ENCODE measurements around the gene WDFY4.

The WDFY4 gene

DNA sequence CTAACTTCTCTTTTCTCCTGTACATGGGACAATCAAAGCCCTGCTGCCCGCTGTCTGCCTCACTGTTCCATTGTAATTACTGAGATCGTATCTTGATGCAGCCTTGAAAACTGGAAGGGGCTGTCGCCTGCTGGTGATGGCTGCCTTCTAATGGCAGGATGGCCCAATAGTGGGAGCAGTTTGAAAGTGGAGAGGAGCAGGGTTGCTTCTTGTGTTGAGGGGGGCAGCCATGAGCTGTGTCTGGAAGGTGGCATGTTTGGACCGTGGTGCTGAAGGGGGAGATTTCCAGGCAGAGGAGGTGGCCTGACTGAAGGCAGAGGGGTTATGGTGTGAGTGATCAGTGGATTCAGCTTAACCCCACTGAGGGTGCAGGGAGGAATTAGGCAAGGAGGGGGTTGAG lies 8.1 kb downstream of the WDFY4 start:
- TF ChIP-seq, protein P1, sequence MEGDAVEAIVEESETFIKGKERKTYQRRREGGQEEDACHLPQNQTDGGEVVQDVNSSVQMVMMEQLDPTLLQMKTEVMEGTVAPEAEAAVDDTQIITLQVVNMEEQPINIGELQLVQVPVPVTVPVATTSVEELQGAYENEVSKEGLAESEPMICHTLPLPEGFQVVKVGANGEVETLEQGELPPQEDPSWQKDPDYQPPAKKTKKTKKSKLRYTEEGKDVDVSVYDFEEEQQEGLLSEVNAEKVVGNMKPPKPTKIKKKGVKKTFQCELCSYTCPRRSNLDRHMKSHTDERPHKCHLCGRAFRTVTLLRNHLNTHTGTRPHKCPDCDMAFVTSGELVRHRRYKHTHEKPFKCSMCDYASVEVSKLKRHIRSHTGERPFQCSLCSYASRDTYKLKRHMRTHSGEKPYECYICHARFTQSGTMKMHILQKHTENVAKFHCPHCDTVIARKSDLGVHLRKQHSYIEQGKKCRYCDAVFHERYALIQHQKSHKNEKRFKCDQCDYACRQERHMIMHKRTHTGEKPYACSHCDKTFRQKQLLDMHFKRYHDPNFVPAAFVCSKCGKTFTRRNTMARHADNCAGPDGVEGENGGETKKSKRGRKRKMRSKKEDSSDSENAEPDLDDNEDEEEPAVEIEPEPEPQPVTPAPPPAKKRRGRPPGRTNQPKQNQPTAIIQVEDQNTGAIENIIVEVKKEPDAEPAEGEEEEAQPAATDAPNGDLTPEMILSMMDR (conservative IDR thresholded peaks at IDR 0.05) = no peak
- TF ChIP-seq ZFX (IDR thresholded peaks at IDR 0.05) = no peak

DNA sequence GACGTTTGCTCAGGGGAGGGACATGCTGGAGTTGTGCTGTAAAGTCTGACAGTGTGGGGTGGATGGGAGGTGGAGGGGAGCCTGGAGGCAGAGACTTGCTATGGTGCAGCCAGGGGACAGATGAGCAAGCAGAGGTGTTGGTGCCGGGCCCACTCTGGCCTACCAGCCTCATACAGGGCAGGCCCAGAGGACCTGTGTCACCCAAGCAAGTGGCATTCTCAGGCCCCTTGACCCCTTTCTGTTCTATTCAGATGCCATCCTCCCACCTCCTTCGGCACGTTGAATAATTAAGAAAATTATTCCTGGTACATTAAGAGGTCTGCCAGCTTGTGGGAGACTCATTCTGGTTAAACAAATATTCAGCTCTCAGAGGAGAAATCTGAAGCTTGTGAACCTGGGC lies 8.5 kb downstream of the WDFY4 start:
- TF ChIP-seq ZFX (IDR thresholded peaks at IDR 0.05) = no peak
- TF ChIP-seq, protein P1 (conservative IDR thresholded peaks at IDR 0.05) = no peak
- H3K27ac ChIP-seq = no peak overlapping the region

More for the DNA sequence above, 8.1 kb downstream of the WDFY4 start:
- no peak overlapping the region for H3K27ac ChIP-seq

DNA sequence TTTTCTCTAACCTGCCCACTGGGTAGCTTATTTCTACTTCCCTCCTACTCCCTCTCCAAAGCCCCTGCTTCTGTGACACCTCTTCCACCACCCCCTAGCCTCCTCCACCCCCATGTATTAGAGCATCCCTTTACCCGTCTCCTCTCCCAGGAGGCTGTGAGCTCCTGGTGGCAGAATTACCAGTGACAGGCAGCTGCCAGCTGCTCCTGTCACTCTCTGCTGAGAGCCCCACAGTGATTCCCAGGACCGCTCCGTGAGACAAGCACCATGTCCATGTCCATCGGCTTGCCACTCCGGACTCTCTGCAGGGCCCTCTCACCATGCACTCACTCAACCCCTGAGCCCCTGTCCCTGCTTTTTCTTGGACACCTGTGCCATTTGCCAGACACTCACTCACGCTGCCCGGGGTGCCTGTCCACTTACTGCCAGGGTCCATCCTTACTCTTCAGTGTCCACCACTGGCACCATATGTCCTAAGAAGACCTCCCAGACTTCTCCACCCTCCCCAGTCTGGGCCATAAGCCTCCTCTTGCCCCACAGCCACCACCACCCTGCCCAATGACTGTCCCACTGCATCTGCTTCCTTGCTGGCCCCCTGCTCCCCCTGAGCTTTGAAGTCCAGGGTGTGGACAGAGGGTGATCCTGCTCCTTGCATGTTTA lies 9.8 kb downstream of the WDFY4 start:
- no peak overlapping the region for H3K27ac ChIP-seq

DNA sequence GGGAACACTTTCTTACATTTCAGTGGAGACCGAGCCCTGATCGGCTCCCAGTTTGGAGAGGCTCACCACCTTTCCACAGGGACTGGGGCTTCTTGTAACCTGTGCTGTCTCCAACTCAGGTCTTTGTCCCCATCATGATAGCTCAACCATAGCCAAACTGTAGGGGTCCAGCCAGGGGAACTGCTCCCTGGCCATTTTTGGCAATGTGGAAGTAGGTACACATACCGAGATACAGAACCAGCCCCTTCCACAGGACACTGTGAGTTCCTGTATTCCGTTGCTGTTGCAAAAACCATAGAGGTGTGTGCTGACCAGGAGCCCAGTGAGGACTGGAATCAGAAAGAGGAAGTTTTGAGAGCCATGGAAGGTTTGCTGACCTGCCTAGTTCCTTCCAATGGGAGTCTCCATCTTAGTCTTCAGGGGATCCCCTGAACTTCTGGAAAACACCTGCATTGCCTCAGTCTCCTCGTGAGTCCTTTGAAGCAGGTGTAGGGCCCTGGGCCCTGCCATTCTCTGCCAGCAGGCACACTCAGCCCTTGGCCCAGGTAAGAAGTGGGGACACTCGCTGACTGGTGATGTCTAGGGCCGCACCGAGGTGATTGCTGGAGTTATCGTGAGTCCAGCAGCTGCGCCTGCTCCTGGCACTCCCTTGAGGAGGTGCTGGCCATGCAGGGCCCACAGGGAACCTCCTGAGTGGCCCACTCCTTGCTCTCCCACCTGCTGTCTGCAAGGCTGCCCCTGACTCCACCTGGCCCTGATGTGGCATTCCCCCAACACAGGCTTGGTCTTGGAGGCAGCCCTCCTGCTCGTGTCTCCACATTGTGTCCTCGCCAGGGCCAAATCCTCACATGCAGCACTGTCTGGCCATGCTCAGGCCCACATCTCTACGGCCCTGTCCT lies 11.2 kb downstream of the WDFY4 start:
- no peak overlapping the region for H3K27ac ChIP-seq
- TF ChIP-seq, protein P1 (conservative IDR thresholded peaks at IDR 0.05) = no peak
- no peak for TF ChIP-seq ZFX (IDR thresholded peaks at IDR 0.05)

More for the DNA sequence above, 9.8 kb downstream of the WDFY4 start:
- no peak for TF ChIP-seq ZFX (IDR thresholded peaks at IDR 0.05)
- TF ChIP-seq, protein P1 (conservative IDR thresholded peaks at IDR 0.05) = no peak

DNA sequence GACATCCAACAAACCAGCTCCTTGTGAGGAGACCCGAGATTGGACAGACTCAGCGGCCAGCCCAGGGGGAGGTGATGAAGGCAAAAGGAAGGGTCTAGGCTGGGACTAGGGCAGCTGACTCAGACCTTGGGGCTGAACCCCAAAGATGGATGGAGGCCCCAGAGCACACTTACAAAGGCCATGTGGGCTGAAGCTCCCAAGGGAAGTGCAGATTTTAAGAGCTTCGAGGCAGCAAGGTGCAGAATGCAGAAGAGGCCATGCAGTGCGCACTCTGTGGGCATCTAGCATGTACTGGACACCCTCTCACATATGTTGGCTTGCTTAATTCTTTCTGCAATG lies 11.8 kb downstream of the WDFY4 start:
- TF ChIP-seq ZFX (IDR thresholded peaks at IDR 0.05) = no peak
- TF ChIP-seq, protein P1 (conservative IDR thresholded peaks at IDR 0.05) = no peak
- no peak overlapping the region for H3K27ac ChIP-seq

DNA sequence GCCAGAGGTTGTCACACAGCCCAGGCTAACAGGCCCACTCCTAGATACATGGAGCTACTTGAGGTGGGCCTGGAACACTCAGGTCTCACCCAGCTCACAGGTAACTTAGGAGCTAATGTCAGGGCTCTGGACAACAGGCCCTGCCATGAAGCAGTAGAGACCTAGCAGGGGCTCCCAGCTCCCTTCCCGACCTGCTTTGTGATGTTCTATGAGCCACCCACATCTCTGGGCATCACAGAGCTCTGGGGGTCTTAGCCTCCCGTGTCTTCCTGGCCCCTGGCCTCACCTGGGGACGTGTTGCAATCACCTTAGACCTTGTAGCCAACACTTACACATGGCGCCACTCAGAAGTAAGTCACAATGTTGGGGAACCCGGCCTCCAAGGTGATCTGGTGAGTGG lies 12.4 kb downstream of the WDFY4 start:
- TF ChIP-seq, protein P1 (conservative IDR thresholded peaks at IDR 0.05) = no peak
- no peak for TF ChIP-seq ZFX (IDR thresholded peaks at IDR 0.05)
- no peak overlapping the region for H3K27ac ChIP-seq

All from C4-2B (cell line).